ENCODE results near the gene PTPN9. TPM values are rescaled to one million over a fixed set of nuclear protein-coding genes. Genes with fewer than 3 reads are reported as not detected.
"Not testable (repeated sequence)": the region's sequence is repeated elsewhere in the genome, so short reads cannot be mapped to it uniquely, and the experiment has no call there.

The PTPN9 gene
- total and polyA plus RNA-seq, 12 donors = 5.9 to 28.5 (median 19.3) TPM

DNA sequence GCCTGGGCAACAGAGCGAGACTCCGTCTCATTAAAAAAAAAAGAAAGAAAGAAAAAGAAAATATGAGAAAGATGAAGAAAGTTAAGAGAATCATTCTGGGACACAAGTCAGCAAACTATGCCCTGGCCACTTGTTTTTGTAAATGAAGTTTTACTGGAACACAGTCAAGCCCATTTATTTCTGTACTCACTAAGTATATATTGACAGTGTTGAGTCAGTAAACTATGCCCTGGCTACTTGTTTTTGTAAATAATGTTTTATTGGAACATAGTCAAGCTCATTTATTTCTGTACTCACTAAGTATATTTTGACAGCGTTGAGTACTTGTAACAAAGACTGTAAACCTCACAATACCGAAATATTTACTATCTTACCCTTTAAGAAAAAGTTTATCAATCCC, 85.4 kb downstream of the PTPN9 start:
- intact Hi-C loops (cut with DNase I) = no loop called here
- Histone ChIP-seq H3K4me3 (no peak overlapping the region), H3K36me3 (replicated peaks in 1 of 2) (no peaks in the 10 kb centered on the region), H3K27me3 (no peaks in the 10 kb centered on the region), H3K9me3 (replicated peaks in 1 of 3) (no peaks in the 10 kb centered on the region), H3K27ac (no peak overlapping the region), H3K4me1 (replicated peaks in 1 of 2) (no peaks in the 10 kb centered on the region)
- 96 to 98% (median 96%) methylated on average over 4 of the region's 4 CpGs for WGBS, 4 donors
- no peak for DNase-seq
- TF ChIP-seq POLR2A (IDR thresholded peaks at IDR 0.05) = no peak
- TF ChIP-seq, protein P1, sequence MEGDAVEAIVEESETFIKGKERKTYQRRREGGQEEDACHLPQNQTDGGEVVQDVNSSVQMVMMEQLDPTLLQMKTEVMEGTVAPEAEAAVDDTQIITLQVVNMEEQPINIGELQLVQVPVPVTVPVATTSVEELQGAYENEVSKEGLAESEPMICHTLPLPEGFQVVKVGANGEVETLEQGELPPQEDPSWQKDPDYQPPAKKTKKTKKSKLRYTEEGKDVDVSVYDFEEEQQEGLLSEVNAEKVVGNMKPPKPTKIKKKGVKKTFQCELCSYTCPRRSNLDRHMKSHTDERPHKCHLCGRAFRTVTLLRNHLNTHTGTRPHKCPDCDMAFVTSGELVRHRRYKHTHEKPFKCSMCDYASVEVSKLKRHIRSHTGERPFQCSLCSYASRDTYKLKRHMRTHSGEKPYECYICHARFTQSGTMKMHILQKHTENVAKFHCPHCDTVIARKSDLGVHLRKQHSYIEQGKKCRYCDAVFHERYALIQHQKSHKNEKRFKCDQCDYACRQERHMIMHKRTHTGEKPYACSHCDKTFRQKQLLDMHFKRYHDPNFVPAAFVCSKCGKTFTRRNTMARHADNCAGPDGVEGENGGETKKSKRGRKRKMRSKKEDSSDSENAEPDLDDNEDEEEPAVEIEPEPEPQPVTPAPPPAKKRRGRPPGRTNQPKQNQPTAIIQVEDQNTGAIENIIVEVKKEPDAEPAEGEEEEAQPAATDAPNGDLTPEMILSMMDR (IDR thresholded peaks at IDR 0.05) = no peak

DNA sequence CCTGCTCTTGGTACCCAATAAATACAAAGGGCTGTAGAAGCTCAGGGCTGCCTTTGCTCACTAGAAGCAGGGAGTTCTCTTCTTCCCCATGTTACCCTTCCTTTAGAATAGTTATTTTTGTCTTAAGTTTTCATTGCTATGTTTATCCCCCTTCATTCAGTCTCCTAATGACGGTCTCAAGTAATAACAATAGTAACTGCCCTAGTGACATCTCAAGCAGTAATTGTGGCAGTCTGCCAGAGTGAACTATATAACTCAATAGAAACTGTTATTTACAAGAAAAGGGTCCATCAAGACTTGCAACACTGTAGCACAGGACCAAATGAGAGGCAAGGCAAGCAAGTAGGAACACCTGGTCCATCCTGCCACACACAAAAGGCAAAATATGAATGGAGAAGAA, 95.2 kb downstream of the PTPN9 start:
- Histone ChIP-seq H3K4me1 (replicated peaks in 1 of 2) (no peaks in the 10 kb centered on the region), H3K36me3 (replicated peaks in 1 of 2) (peaks cover 0 to 22% of the 10 kb centered on the region in 2 donors), H3K27ac (no peak overlapping the region), H3K4me3 (no peak overlapping the region), H3K9me3 (replicated peaks in 1 of 3) (no peaks in the 10 kb centered on the region), H3K27me3 (no peaks in the 10 kb centered on the region)
- DNase-seq = no peak
- TF ChIP-seq, protein P1 (IDR thresholded peaks at IDR 0.05) = no peak
- TF ChIP-seq POLR2A (IDR thresholded peaks at IDR 0.05) = no peak
- 69 to 82% (median 77%) methylated on average over 1 of the region's 1 CpG for WGBS, 4 donors
- intact Hi-C loops (cut with DNase I) = no loop called here

DNA sequence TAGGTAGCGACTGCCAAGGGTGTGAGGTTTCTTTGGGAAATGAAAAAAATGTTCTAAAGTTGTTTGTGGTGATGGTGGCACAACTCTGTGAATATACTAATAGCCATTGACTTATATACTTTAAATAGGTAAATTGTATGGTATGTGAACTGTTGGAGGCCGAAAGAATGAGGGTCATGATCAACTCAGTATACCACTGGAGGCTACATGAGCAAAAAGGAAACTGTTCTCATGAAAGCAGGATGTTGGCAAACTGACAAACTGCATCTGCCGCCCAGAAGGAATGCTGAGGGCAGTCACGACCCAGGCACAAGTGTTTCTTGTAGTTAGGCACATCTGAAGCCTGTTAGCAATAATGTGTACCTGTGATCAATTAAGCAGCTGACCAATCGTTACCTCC, 95.6 kb downstream of the PTPN9 start:
- H3K9me3 ChIP-seq (replicated peaks in 1 of 3); DNase-seq; H3K4me3 ChIP-seq; H3K27me3 ChIP-seq; intact Hi-C loops (cut with DNase I); H3K27ac ChIP-seq; H3K4me1 ChIP-seq (replicated peaks in 1 of 2): not testable (repeated sequence)
- WGBS, 4 donors = 77 to 89% (median 81%) methylated on average over 5 of the region's 5 CpGs
- peaks cover 0 to 26% of the 10 kb centered on the region in 2 donors for H3K36me3 ChIP-seq (replicated peaks in 1 of 2)

DNA sequence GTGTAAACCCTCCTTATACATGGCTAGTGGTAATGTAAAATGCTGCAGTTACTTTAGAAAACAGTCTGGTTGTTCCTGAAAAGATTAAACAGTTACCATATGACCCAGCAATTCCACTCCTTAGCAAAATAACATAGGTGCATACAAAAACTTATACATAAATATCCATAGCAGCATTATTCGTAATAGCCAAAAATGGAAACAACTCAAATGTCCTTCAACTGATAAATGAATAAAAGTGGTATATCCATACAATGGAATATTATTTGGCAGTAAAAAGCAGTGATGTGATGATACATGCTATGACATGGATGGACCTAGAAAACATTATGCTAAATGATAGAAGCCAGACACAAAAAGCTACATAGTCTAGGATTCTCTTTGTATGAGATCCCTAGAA, 96.0 kb downstream of the PTPN9 start:
- TF ChIP-seq, protein P1 (IDR thresholded peaks at IDR 0.05) = no peak
- TF ChIP-seq POLR2A (IDR thresholded peaks at IDR 0.05) = no peak
- Histone ChIP-seq H3K4me3 (no peak overlapping the region), H3K27me3 (no peaks in the 10 kb centered on the region), H3K9me3 (replicated peaks in 1 of 3) (no peaks in the 10 kb centered on the region), H3K4me1 (replicated peaks in 1 of 2) (no peaks in the 10 kb centered on the region), H3K27ac (no peak overlapping the region), H3K36me3 (replicated peaks in 1 of 2) (peaks cover 0 to 28% of the 10 kb centered on the region in 2 donors)
- intact Hi-C loops (cut with DNase I) = no loop called here
- no peak for DNase-seq
- WGBS, 4 donors = 93 to 100% (median 96%) methylated on average over 1 of the region's 1 CpG

DNA sequence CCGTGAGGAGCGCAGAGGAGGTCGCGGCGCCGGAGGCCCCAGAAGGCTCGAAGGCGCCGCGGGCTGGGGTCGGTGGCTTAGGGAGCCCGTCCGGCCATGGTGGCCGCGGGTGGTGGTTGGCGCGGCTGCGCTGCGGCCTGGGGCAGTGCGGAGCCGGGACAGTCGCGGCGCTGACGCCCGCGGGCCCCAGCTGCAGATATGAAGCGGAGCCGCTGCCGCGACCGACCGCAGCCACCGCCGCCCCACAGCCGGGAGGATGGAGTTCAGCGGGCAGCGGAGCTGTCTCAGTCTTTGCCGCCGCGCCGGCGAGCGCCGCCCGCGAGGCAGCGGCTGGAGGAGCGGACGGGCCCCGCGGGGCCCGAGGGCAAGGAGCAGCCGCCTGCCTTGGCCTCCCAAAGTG, 98.7 kb downstream of the PTPN9 start:
- H3K27me3 ChIP-seq; H3K9me3 ChIP-seq (replicated peaks in 1 of 3); DNase-seq; intact Hi-C loops (cut with DNase I); H3K27ac ChIP-seq; H3K4me3 ChIP-seq; H3K4me1 ChIP-seq (replicated peaks in 1 of 2): not testable (repeated sequence)
- peaks cover 0 to 31% of the 10 kb centered on the region in 2 donors for H3K36me3 ChIP-seq (replicated peaks in 1 of 2)
- WGBS, 4 donors = 96 to 98% (median 98%) methylated on average over 33 to 53 of the region's 54 CpGs; no CpG with 5 or more reads in 1 of the 4 donors
